ENCODE measurements around the gene GSDMA. TPM values are rescaled to one million over a fixed set of nuclear protein-coding genes. Genes with fewer than 3 reads are reported as not detected.

GSDMA gene
- total RNA-seq, 1 donor from 2014 or later = 0.26 TPM

DNA sequence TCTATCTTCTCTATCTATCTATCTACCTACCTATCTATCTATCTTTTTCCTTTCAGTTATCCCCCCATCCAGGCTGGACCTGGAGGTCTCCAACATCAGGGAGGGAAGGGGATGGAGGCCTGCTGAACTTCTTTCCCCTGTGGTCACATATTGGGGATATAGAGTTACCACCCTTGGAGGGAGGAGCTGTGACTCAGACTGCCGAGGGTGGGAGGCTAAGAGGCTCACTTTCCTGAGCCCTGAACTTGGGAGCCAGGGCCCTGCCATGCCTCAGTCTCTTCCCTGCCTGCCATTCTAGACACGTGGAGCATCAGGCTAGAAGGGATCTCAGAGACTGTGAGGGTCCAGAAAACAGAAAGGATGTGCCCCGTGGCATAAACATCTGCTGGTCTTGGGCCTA, 26.9 kb upstream of the GSDMA start:
- peak; percentile 47 for DNase-seq (ENCODE audit: low read depth)

GRCh38 chr17:39937447-39937846, 25.4 kb upstream of the GSDMA start:
- no peaks in the 10 kb centered on the region for H3K36me3 ChIP-seq (ENCODE audit: control insufficient read depth, insufficient read depth, low read length)
- TF ChIP-seq, protein P1, sequence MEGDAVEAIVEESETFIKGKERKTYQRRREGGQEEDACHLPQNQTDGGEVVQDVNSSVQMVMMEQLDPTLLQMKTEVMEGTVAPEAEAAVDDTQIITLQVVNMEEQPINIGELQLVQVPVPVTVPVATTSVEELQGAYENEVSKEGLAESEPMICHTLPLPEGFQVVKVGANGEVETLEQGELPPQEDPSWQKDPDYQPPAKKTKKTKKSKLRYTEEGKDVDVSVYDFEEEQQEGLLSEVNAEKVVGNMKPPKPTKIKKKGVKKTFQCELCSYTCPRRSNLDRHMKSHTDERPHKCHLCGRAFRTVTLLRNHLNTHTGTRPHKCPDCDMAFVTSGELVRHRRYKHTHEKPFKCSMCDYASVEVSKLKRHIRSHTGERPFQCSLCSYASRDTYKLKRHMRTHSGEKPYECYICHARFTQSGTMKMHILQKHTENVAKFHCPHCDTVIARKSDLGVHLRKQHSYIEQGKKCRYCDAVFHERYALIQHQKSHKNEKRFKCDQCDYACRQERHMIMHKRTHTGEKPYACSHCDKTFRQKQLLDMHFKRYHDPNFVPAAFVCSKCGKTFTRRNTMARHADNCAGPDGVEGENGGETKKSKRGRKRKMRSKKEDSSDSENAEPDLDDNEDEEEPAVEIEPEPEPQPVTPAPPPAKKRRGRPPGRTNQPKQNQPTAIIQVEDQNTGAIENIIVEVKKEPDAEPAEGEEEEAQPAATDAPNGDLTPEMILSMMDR (IDR thresholded peaks at IDR 0.05; ENCODE audit: insufficient read depth, low read length, severe bottlenecking) = no peak
- DNase-seq (ENCODE audit: low read depth) (no peak), FAIRE-seq (no peak)
- no peaks in the 10 kb centered on the region for H3K27me3 ChIP-seq (ENCODE audit: control insufficient read depth, insufficient read depth, low read length)
- H3K4me3 ChIP-seq (ENCODE audit: low read depth, low read length) = no peak overlapping the region

More for the DNA sequence above, 26.9 kb upstream of the GSDMA start:
- H3K36me3 ChIP-seq (ENCODE audit: control insufficient read depth, insufficient read depth, low read length) = no peaks in the 10 kb centered on the region
- no peak for FAIRE-seq
- TF ChIP-seq, protein P1 (IDR thresholded peaks at IDR 0.05; ENCODE audit: insufficient read depth, low read length, severe bottlenecking) = no peak
- no peak overlapping the region for H3K4me3 ChIP-seq (ENCODE audit: low read depth, low read length)
- no peaks in the 10 kb centered on the region for H3K27me3 ChIP-seq (ENCODE audit: control insufficient read depth, insufficient read depth, low read length)

GRCh38 chr17:39938140-39938869, 24.5 kb upstream of the GSDMA start:
- DNase-seq (ENCODE audit: low read depth) = no peak
- no peak for FAIRE-seq
- TF ChIP-seq, protein P1 (IDR thresholded peaks at IDR 0.05; ENCODE audit: insufficient read depth, low read length, severe bottlenecking) = no peak
- no peaks in the 10 kb centered on the region for H3K27me3 ChIP-seq (ENCODE audit: control insufficient read depth, insufficient read depth, low read length)
- H3K36me3 ChIP-seq (ENCODE audit: control insufficient read depth, insufficient read depth, low read length) = no peaks in the 10 kb centered on the region
- no peak overlapping the region for H3K4me3 ChIP-seq (ENCODE audit: low read depth, low read length)

- no peak for DNase-seq (ENCODE audit: low read depth)
These were observed 23.7 kb upstream of the GSDMA start for GRCh38 chr17:39939106-39939505.

GRCh38 chr17:39939588-39940419, 23.0 kb upstream of the GSDMA start:
- no peak for FAIRE-seq

More at GRCh38 chr17:39939106-39939505, 23.7 kb upstream of the GSDMA start:
- no peaks in the 10 kb centered on the region for H3K36me3 ChIP-seq (ENCODE audit: control insufficient read depth, insufficient read depth, low read length)
- H3K4me3 ChIP-seq (ENCODE audit: low read depth, low read length) = no peak overlapping the region
- TF ChIP-seq, protein P1 (IDR thresholded peaks at IDR 0.05; ENCODE audit: insufficient read depth, low read length, severe bottlenecking) = no peak
- no peaks in the 10 kb centered on the region for H3K27me3 ChIP-seq (ENCODE audit: control insufficient read depth, insufficient read depth, low read length)
- FAIRE-seq = peak; percentile 80

More at GRCh38 chr17:39939588-39940419, 23.0 kb upstream of the GSDMA start:
- TF ChIP-seq, protein P1 (IDR thresholded peaks at IDR 0.05; ENCODE audit: insufficient read depth, low read length, severe bottlenecking) = peak; percentile 7
- H3K27me3 ChIP-seq (ENCODE audit: control insufficient read depth, insufficient read depth, low read length) = no peaks in the 10 kb centered on the region
- DNase-seq (ENCODE audit: low read depth) = peak; percentile 75
- no peak overlapping the region for H3K4me3 ChIP-seq (ENCODE audit: low read depth, low read length)
- H3K36me3 ChIP-seq (ENCODE audit: control insufficient read depth, insufficient read depth, low read length) = no peaks in the 10 kb centered on the region

Data from bronchial epithelial cell (primary cell).